Activated CD4-positive, CD25-positive, alpha-beta regulatory T cell treated with anti-CD3 and anti-CD28 coated beads, Interleukin-2, amount 50 U/mL, for 24 hours (primary cell): ENCODE data around the gene NANOGP8.
"Not testable (repeated sequence)": the region's sequence is repeated elsewhere in the genome, so short reads cannot be mapped to it uniquely, and the experiment has no call there.

Experiments
- ATAC-seq, 2 donors: fragments of 150-1000 bp; cut with Tn5 transposase; one replicate each; pipeline ENCODE4 v1.10.0; 2021; ENCODE audit warnings: mild to moderate bottlenecking in 1 of 2, moderate library complexity in 1 of 2

Gene NANOGP8

DNA sequence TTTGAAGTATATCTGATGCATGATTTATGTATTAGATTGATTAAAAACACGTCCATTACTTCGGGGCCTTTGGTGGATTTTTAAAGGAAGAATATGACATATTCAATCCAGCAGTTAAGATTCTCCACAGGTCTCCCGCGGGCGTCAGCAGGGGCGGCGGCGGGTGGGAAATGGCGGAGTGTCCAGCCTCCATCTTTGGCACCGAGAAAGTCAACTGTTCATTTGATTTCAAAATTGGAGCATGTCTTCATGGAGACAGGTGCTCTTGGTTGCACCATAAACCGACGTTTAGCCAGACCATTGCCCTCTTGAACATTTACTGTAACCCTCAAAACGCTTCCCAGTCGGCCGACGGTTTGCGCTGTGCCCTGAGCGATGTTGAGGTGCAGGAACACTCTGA lies 7.2 kb upstream of the NANOGP8 start:
- no peak for ATAC-seq

DNA sequence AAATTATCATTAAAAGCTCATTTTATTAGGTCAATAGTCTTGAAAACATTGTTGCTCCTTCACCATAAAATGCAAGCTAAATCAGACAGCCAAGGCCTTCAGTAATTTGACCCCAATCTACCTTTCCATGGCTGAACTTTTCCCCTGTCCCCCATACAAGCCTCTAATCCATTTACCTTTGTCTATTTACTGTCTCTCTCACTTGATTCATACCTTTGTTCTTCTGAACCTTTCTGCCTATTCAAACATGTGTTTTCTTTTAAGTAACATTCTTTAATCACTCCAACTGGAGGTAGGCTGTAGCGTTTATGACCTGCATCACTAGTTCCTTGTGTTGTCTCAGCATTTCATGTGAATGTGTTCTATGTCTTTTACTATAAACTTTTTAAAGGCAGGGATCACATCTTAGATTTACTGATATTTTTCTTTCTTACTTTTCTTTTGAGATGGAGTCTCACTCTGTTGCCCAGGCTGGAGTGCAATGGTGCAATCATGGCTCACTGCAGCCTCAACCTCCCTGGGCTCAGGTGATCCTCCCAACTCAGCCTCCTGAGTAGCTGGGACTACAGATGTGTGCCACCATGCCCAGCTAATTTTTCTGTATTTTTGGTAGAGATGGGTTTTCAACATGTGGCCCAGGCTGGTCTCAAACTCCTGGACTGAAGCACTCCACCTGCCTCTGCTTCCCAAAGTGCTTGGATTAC lies 5.2 kb upstream of the NANOGP8 start:
- ATAC-seq, result no peak

DNA sequence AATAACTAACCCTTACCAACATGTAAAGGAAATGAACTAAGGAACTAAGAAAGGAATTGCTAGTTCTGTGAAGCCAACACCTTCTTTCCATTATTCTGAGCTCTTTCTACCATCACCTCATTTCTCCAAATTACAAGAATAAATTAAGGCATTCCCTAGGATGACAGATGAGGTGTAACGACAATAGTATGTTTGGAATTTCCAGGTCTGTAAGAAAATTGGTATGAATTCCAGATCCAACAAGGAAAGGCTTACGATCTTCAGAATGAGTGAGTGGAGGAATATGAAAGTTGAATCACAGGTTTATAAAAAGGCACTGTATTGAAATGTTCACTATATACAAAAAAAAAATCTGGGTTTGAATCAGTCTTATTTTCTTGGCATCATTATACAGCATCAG lies 4.5 kb upstream of the NANOGP8 start:
- ATAC-seq, result no peak

DNA sequence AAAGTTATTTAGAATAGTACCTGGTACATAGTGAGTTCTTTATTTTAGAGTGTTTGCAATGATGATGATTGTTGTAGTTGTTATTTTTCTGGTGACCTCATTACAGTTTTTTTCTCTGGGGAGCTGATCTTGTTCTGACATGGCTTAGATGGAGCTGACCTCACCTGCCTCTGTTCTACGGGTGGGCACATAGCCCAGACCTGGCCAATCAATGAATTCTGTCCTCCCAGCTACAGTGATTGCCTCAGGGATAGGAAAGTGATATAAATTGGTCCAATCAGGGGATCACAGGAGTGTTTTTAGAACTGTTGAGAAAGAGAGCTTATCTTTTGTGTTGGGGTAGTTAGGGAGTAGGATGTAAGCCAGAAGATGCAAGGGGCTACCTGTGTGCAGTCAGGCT lies 3.2 kb upstream of the NANOGP8 start:
- ATAC-seq, result no peak

DNA sequence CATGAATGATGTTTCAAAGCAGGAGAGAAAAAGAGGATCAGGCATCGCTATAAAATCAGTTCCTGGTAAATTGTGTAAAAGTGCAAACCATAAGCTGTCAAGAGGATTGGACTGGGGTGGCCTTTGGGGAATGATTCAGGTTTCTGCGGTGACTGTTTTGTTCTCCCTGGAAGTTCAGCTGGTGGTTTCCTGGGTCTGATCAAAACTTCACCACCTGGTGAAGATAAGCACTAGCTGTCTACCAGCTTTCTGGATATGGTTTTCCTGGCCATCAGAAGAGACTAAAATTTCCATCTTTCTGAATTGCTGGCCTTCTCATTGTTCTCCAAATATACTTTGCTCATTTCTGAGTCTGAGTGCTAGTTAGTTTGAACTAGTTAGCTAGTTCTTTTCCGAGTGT lies 2.7 kb upstream of the NANOGP8 start:
- no peak for ATAC-seq

DNA sequence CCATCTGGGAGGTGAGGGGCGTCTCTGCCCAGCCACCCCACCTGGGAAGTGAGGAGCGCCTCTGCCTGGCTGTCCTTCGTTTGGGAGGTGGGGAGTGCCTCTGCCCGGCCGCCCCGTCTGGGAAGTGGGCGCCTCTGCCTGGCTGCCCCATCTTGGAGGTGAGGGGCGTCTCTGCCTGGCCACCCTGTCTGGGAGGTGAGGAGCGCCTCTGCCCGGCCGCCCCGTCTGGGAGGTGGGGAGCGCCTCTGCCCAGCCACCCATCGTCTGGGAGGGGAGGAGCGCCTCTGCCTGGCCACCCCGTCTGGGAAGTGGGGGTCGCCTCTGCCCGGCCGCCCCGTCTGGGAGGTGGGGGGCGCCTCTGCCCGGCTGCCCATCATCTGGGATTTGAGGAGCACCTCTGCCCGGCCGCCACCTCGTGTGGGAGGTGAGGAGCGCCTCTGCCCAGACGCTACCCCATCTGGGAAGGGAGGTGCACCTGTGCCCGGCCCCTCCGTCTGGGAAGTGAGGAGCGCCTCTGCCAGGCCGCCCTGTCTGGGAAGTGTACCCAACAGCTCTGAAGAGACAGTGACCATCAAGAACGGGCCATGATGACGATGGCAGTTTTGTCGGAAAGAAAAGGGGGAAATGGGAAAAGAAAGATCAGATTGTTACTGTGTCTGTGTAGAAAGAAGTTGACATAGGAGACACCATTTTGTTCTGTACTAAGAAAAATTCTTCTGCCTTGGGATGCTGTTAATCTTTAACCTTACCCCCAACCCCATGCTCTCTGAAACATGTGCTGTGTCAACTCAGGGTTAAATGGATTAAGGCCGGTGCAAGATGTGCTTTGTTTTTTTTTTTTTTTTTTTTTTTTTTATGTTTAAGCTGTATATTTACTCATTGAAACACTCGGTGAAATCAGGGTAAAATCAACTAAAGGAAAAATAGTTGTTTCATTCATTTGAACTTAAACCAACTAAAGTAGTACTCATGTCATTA lies 2.4 kb downstream of the NANOGP8 start:
- not testable (repeated sequence) for ATAC-seq

DNA sequence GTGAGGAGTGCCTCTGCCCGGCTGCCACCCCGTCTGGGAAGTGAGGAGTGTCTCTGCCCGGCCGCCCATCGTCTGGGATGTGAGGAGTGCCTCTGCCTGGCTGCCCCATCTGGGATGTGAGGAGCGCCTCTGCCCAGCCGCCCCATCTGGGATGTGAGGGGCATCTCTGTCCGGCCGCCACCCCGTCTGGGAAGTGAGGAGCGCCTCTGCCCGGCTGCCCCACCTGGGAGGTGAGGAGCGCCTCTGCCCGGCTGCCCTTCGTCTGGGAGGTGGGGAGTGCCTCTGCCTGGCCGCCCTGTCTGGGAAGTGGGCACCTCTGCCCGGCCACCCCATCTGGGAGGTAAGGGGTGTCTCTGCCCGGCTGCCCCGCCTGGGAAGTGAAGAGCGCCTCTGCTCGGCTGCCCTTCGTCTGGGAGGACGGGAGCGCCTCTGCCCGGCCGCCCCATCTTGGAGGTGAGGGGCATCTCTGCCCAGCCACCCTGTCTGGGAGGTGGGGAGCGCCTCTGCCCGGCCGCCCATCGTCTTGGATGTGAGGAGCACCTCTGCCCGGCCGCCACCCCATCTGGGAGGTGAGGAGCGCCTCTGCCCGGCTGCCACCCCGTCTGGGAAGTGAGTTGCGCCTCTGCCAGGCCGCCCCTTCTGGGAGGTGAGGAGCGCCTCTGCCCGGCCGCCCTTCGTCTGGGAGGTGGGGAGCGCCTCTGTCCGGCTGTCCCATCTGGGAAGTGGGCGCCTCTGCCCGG lies 3.3 kb downstream of the NANOGP8 start:
- ATAC-seq, result not testable (repeated sequence)

DNA sequence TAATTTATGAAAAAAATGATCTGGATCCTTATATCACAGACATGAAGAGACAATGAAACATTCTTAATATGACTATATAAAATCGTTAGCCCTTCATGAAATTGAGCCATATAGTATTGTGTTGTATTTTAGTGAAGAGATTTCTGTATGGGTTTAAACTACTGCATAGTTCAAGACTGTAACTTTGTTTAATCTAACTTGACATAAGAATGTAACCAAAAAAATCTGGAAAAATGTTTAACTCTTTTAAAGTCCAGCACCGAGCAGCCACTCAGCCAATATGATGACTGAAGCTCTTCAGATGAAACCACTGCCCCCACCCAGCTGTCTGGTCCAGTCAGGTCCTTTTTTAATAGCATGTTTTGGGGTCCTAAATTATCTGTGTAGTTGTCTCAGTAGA lies 4.9 kb downstream of the NANOGP8 start:
- no peak for ATAC-seq

DNA sequence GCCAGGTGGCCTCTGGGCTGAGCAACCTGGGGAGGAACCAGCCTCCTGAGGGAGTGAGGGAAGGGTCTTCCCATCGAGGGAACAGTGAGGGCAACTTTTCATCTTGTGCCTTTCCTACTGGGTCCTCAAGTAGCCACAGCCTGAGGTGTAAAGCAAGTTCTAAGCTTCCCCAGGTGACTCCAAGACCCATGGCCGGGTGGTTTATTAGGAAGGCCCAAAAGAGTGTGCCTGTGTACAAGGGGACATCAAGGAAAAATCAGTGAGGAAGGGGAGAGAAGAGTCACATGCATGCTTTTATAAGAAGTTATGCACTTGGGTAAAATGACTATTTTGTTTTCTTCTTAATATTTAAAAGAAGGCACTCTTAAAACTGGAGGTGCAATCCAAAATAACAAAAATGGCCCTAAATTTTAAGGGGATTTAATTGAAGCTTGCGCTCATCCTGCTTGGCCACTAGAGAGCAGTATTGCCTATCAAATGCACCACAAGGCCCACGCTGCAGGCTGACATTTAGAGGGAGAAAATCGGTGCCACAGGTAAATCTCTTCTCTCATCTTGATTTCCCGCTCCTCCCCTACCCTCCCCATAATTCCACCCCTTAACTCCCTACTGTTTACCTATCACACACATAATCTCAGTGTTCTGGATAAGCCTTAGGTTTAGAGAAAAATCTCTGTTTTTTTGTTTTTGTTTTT lies 6.7 kb downstream of the NANOGP8 start:
- no peak for ATAC-seq

DNA sequence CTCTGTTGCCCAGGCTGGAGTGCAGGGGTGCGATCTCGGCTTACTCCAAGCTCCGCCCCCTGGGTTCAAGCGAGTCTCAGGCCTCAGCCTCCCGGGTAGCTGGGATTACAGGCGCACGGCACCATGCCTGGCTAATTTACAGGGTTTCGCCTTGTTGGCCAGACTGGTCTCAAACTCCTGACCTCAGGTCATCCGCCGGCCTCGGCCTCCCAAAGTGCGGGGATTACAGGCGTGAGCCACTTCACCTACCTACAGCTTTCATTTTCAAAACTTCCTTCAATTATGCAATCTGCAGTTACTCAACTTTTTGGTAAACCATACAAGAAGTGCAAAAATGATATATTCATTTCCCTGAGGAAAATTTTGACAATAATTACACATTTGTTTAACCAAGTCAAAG lies 14.0 kb downstream of the NANOGP8 start:
- ATAC-seq, result no peak

DNA sequence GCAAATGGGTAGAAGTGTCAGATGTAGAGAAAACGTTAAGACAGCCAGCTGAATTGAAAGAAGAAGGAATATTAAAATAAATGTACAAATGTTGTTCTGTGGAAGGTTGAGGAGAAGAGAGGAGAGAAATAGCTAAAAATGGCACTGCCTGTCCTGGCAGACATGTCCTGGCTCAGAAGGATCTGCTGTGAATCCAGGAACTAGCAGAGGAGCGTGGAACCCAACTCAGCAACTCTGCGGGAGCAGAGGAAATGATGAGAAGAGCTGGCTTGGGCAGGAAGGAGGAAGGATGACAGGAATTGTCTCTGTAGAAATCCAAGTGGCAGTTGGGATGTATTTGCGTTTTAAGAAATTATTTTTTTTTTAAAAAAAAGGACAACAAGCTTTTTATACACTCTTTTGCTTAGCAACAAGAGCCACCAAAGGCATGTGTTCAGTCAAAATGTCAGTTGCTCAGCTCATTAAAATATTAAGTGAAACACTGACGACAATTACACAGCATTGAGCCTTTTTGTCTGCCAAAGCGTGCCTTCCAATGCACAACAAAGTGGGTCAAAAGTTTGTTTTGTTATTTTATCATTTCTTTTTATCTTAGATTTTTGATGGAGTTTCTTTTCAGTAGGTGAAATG lies 16.1 kb downstream of the NANOGP8 start:
- ATAC-seq, result no peak

DNA sequence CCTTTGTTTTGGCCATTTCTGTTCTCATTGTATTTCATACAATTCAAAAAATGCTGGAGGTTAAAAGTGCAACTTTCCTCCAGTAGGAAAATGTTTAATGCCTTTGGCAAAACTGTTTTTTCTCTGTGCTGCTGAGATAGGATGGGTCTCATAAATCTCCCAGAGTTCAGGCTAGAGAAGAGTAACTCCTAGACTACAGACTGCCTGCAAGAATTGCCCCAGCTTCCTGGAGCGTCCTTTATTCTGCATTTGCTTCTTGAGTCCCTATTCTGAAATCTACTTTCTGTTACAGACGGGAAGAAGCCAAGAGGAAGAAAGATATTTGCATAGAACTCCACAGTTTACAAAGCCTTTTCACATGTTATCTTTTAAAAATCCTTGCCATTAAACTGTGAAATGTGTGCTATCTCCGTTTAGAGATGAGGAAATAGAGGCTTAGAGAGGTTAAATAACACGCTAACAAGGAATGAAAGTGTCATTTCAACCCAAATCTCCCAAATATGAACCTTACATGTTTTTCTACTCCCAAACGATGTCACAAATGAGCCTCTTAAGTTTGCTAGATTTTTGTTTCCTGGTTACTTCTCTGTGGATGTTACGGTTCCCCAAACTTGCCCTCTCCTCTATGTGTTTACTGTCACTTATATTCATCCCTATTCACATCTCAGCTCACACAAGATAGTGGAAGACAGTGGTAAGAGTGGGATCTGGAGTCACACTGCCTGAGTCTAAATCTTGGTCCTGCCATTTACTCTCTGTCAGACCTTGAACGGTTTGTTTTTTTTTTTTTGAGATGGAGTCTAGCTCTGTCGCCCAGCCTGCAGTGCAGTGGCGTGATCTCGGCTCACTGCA lies 17.4 kb downstream of the NANOGP8 start:
- ATAC-seq, result no peak

DNA sequence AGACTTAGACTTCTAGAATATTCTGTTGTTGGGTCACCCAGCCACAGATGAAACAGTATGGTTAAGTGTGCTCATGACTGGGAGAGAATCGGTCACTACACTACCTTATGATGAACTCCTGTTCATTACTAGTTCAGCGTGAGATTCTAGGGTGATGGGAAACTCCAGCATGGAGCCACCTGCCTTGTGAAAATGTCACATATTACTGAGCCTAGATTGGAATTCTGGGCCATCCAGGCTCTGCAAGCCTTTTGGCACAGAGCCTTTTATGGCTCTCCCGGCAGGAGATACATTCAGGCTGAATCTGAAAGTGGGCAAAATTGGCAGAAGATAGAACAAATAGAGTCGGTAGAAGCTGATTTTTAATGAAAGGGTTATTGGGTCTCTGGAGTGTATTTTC lies 19.0 kb downstream of the NANOGP8 start:
- ATAC-seq, result no peak

DNA sequence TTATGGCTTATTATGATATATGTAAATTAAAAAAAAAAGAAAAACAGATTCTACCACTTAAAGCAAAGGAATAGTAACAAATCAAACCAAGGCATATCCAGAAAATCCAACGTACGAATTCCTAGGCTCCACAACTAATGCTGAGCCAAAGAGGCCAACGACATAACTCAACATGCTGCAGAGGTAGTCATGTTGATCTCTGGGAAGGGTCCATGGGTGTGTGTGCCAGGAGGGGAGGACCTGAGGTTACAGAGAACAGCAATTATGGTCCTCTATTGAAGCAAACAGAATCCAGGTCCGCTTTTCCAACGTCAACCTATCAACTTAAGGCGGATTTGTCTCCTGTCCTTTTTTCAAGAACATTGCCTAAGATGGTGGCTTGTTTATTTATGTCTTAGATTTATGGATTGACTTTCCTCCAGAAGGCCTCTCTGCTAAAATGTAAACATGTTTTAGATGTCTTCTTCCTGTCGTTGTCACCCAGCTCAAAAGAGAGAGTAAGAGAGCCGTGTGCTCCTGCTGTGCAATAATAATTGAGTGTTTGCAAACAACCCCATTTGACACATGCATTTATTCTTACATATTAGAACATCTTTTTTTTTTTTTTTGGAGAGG lies 20.4 kb downstream of the NANOGP8 start:
- ATAC-seq, result no peak

DNA sequence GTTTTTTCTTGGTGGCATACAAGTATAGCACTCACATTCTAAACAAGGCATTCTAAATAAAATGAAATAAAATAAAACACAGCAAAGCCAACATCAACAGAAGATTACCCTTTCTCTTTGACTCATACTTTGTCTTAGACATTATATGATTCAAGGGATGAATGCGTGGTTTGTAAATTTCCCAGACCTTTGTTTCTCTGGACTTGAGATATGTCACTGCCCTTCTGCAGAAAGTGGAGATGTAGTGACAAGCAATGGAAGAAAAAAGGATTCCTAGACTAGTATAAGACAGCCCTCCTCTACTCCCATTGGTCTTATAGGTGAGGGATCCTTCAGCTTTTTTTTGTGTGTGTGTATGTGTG lies 22.4 kb downstream of the NANOGP8 start:
- ATAC-seq, result no peak

DNA sequence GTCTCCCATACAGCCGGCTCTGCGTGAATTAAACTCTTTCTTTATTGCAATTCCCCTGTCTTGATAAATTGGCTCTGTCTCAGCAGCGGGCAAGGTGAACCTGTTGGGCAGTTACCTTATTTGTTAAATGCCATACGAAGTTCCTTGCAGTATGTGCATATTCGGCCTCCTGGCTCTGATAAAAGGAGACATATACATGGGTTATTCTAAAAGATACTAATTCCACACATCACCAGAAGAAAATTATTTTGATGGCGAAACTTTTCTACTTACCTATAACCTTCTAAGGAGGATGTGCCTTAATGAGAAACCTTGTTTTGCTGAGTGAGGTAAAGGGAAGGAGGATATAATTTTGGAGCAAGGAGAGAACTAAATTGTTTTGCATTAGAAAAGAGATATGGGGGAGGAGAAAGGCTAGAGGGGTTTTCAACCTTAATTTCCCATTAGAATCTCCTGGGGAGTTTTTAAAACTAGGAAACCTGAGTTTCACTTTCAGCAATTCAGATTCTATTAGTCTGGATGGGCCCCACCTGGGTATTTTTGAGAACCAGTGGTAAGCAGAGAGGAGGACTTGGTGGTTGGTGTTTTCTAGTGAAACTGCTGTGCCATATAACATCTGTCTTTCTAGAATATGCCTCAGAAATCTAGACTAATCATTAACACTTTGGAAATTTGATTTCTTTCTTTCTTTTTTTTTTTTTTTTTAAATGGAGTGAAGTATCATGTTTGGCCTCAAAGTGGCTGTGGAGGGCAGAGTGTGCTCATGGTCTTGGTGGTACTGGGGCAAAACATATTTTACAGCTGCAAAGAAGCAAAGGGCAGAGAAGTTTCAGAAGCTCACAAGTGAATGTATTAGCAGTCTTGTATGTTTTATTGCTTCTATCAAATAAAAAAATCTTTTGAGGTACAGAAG lies 23.0 kb downstream of the NANOGP8 start:
- ATAC-seq, result no peak

DNA sequence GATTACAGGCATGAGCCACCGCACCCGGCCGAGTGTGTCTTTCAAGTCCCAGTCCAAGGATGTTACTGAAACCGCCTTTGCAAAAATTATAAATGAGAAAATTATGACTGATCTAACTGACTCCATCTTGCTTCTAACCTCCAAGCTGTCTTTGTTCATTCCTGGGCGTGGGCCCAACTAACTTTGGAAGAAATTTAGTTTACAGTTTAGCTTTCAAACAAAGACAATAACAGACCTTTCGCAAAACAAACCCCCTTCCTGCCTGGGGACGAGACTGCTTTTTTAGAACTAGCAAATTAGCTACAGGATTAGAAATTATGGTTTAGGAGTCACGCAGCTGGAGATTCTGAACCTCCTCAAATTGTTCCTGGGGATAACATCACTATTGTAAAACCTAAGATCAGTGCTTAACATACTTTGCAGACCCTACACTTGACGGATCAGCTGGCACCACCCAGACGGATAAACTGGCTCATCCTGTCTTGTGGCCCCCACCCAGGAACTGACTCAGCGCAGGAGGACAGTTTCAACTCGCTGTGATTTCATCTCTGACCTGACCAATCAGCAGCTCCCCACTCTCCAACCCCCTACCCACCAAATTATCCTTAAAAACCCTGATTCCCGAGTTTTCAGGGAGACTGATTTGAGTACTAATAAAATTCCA lies 23.8 kb downstream of the NANOGP8 start:
- no peak for ATAC-seq

DNA sequence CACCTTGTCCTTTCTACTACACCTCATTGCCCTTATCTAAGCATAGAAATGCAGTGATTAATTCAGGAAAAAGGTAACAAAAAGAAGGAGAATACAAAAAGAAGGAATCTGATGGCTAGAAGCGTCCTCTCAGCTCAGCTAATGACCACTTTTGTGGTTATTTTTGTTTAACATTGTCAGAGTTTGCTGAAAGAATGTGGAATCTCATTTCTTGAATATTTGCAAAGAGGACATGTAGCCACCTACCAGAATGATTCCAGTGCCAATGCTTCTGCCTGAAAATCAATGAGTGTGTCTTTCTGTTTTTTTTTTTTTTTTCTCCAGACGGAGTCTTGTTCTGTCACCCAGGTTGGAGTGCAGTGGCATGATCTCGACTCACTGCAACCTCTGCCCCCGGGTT lies 24.5 kb downstream of the NANOGP8 start:
- no peak for ATAC-seq

DNA sequence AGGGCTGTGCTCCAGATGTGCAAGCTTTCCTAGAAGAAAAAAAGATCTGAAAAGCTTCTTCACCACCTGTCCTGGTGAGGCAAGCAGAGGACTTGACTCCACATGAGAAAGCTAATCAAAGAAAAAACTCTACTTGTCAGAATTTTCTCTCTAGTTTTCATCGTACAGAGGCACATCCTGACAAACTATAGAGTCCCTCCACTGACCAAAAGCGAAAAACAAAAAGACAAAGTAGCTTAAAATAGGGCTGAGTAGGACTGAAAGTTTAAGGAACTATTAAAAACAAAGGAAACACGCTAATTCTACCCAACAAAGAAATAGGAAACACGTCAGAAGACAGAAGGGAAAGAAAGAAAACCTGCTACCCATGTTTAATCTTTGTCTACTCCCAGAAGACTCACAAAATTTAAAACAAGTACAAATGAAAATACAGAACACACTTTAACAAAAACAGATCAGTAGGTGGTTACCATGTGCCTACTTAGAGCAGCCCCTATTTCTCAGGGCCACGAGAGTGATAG lies 26.5 kb downstream of the NANOGP8 start:
- ATAC-seq, result no peak
